Uterus (tissue), 2 donors: ENCODE measurements around the gene ERICH3.

ENCODE experiments used
- CTCF ChIP-seq, 4 experiments: fragments of 200-600 bp in 2 of 4; fragments of 450-650 bp in 2 of 4; sonication (generic) in 2 of 4; IDR thresholded peaks; one replicate each; pipeline ENCODE4 v1.5.1; 2016 to 2019; ENCODE audit warnings: antibody characterized with exemption in 4 of 4, mild to moderate bottlenecking in 2 of 4, moderate library complexity in 1 of 4
- POLR2A ChIP-seq, 2 donors: fragments of 450-650 bp; IDR thresholded peaks; one replicate each; pipeline ENCODE4 v1.6.1; 2016; ENCODE audit warnings: antibody characterized with exemption in 2 of 2, mild to moderate bottlenecking in 1 of 2, moderate library complexity in 1 of 2

GRCh38 chr1:74654708-74655107 is 18.9 kb downstream of the ERICH3 start:
- TF ChIP-seq POLR2A (IDR thresholded peaks at IDR 0.05): no peak
- TF ChIP-seq CTCF (IDR thresholded peaks at IDR 0.05): no peak
